Measurements from ENCODE around the gene SEMG1.

Gene SEMG1

GRCh38 chr20:45206725-45207124 lies at the start of gene SEMG1:
Gene SEMG1, plus strand, starts transcription at chr20:45207033. Its CDS starts 21 bp downstream, at chr20:45207054.
- Histone ChIP-seq H3K4me1 (ENCODE audit: insufficient read depth, low read length) (peaks cover 26% of the 10 kb centered on the region), H3K9me3 (ENCODE audit: control insufficient read depth, insufficient read depth, low read length) (no peaks in the 10 kb centered on the region), H3K9ac (ENCODE audit: low read depth, low read length) (no peak within 1 kb of the TSS), H3K36me3 (ENCODE audit: insufficient read depth, low read length) (no peaks in the 10 kb centered on the region)

GRCh38 chr20:45157962-45158361 lies 48.9 kb upstream of the SEMG1 start:
- no peak overlapping the region for H3K9ac ChIP-seq (ENCODE audit: low read depth, low read length)
- no peaks in the 10 kb centered on the region for H3K9me3 ChIP-seq (ENCODE audit: control insufficient read depth, insufficient read depth, low read length)

GRCh38 chr20:45163083-45163803 lies 43.6 kb upstream of the SEMG1 start:
- H3K36me3 ChIP-seq (ENCODE audit: insufficient read depth, low read length) = no peaks in the 10 kb centered on the region
- H3K9me3 ChIP-seq (ENCODE audit: control insufficient read depth, insufficient read depth, low read length) = no peaks in the 10 kb centered on the region
- H3K9ac ChIP-seq (ENCODE audit: low read depth, low read length) = no peak overlapping the region
- no peaks in the 10 kb centered on the region for H3K4me1 ChIP-seq (ENCODE audit: insufficient read depth, low read length)

More at GRCh38 chr20:45157962-45158361, 48.9 kb upstream of the SEMG1 start:
- H3K36me3 ChIP-seq (ENCODE audit: insufficient read depth, low read length) = no peaks in the 10 kb centered on the region
- H3K4me1 ChIP-seq (ENCODE audit: insufficient read depth, low read length) = no peaks in the 10 kb centered on the region

- H3K4me1 ChIP-seq (ENCODE audit: insufficient read depth, low read length) = no peaks in the 10 kb centered on the region
- no peaks in the 10 kb centered on the region for H3K9me3 ChIP-seq (ENCODE audit: control insufficient read depth, insufficient read depth, low read length)
- no peaks in the 10 kb centered on the region for H3K36me3 ChIP-seq (ENCODE audit: insufficient read depth, low read length)
- no peak overlapping the region for H3K9ac ChIP-seq (ENCODE audit: low read depth, low read length)
Observed at GRCh38 chr20:45164906-45165305, 41.9 kb upstream of the SEMG1 start.

GRCh38 chr20:45173522-45173921 lies 33.3 kb upstream of the SEMG1 start:
- no peaks in the 10 kb centered on the region for H3K36me3 ChIP-seq (ENCODE audit: insufficient read depth, low read length)
- H3K9me3 ChIP-seq (ENCODE audit: control insufficient read depth, insufficient read depth, low read length) = no peaks in the 10 kb centered on the region
- H3K9ac ChIP-seq (ENCODE audit: low read depth, low read length) = no peak overlapping the region
- H3K4me1 ChIP-seq (ENCODE audit: insufficient read depth, low read length) = no peaks in the 10 kb centered on the region

- Histone ChIP-seq H3K4me1 (ENCODE audit: insufficient read depth, low read length) (no peaks in the 10 kb centered on the region), H3K9ac (ENCODE audit: low read depth, low read length) (no peak within 1 kb of the TSS), H3K36me3 (ENCODE audit: insufficient read depth, low read length) (no peaks in the 10 kb centered on the region), H3K9me3 (ENCODE audit: control insufficient read depth, insufficient read depth, low read length) (no peaks in the 10 kb centered on the region)
Observed at GRCh38 chr20:45174434-45175364, 32.1 kb upstream of the SEMG1 start, which contains the start of gene PI3. Gene PI3, plus strand, starts transcription at chr20:45174902. Its CDS starts 21 bp downstream, at chr20:45174923.

GRCh38 chr20:45176526-45177267 lies 30.1 kb upstream of the SEMG1 start:
- Histone ChIP-seq H3K4me1 (ENCODE audit: insufficient read depth, low read length) (no peaks in the 10 kb centered on the region), H3K36me3 (ENCODE audit: insufficient read depth, low read length) (no peaks in the 10 kb centered on the region), H3K9me3 (ENCODE audit: control insufficient read depth, insufficient read depth, low read length) (no peaks in the 10 kb centered on the region), H3K9ac (ENCODE audit: low read depth, low read length) (no peak overlapping the region)

GRCh38 chr20:45179166-45179565 lies 27.7 kb upstream of the SEMG1 start:
- no peaks in the 10 kb centered on the region for H3K4me1 ChIP-seq (ENCODE audit: insufficient read depth, low read length)
- H3K9ac ChIP-seq (ENCODE audit: low read depth, low read length) = no peak overlapping the region
- no peaks in the 10 kb centered on the region for H3K36me3 ChIP-seq (ENCODE audit: insufficient read depth, low read length)
- H3K9me3 ChIP-seq (ENCODE audit: control insufficient read depth, insufficient read depth, low read length) = no peaks in the 10 kb centered on the region

- no peak overlapping the region for H3K9ac ChIP-seq (ENCODE audit: low read depth, low read length)
- H3K4me1 ChIP-seq (ENCODE audit: insufficient read depth, low read length) = no peaks in the 10 kb centered on the region
- no peaks in the 10 kb centered on the region for H3K9me3 ChIP-seq (ENCODE audit: control insufficient read depth, insufficient read depth, low read length)
- no peaks in the 10 kb centered on the region for H3K36me3 ChIP-seq (ENCODE audit: insufficient read depth, low read length)
Observed at GRCh38 chr20:45181639-45182038, 25.2 kb upstream of the SEMG1 start.

- Histone ChIP-seq H3K9ac (ENCODE audit: low read depth, low read length) (no peak overlapping the region), H3K36me3 (ENCODE audit: insufficient read depth, low read length) (no peaks in the 10 kb centered on the region), H3K4me1 (ENCODE audit: insufficient read depth, low read length) (no peaks in the 10 kb centered on the region), H3K9me3 (ENCODE audit: control insufficient read depth, insufficient read depth, low read length) (no peaks in the 10 kb centered on the region)
Observed at GRCh38 chr20:45183084-45183483, 23.7 kb upstream of the SEMG1 start.

GRCh38 chr20:45187693-45188092 lies 19.1 kb upstream of the SEMG1 start:
- Histone ChIP-seq H3K9ac (ENCODE audit: low read depth, low read length) (no peak overlapping the region), H3K36me3 (ENCODE audit: insufficient read depth, low read length) (no peaks in the 10 kb centered on the region), H3K9me3 (ENCODE audit: control insufficient read depth, insufficient read depth, low read length) (no peaks in the 10 kb centered on the region), H3K4me1 (ENCODE audit: insufficient read depth, low read length) (no peaks in the 10 kb centered on the region)

- H3K36me3 ChIP-seq (ENCODE audit: insufficient read depth, low read length) = no peaks in the 10 kb centered on the region
- no peaks in the 10 kb centered on the region for H3K4me1 ChIP-seq (ENCODE audit: insufficient read depth, low read length)
- no peak overlapping the region for H3K9ac ChIP-seq (ENCODE audit: low read depth, low read length)
- no peaks in the 10 kb centered on the region for H3K9me3 ChIP-seq (ENCODE audit: control insufficient read depth, insufficient read depth, low read length)
Observed at GRCh38 chr20:45189067-45189609, 17.7 kb upstream of the SEMG1 start.

- H3K9me3 ChIP-seq (ENCODE audit: control insufficient read depth, insufficient read depth, low read length) = no peaks in the 10 kb centered on the region
Observed at GRCh38 chr20:45189861-45190260, 17.0 kb upstream of the SEMG1 start.

GRCh38 chr20:45191926-45192325 lies 14.9 kb upstream of the SEMG1 start:
- Histone ChIP-seq H3K9me3 (ENCODE audit: control insufficient read depth, insufficient read depth, low read length) (no peaks in the 10 kb centered on the region), H3K9ac (ENCODE audit: low read depth, low read length) (no peak overlapping the region), H3K4me1 (ENCODE audit: insufficient read depth, low read length) (no peaks in the 10 kb centered on the region), H3K36me3 (ENCODE audit: insufficient read depth, low read length) (no peaks in the 10 kb centered on the region)

More at GRCh38 chr20:45189861-45190260, 17.0 kb upstream of the SEMG1 start:
- H3K9ac ChIP-seq (ENCODE audit: low read depth, low read length) = no peak overlapping the region
- H3K36me3 ChIP-seq (ENCODE audit: insufficient read depth, low read length) = no peaks in the 10 kb centered on the region
- H3K4me1 ChIP-seq (ENCODE audit: insufficient read depth, low read length) = no peaks in the 10 kb centered on the region
